ENCODE results near the gene ABCA7.
"Not testable (repeated sequence)": the region's sequence is repeated elsewhere in the genome, so short reads cannot be mapped to it uniquely, and the experiment has no call there.

The ABCA7 gene

DNA sequence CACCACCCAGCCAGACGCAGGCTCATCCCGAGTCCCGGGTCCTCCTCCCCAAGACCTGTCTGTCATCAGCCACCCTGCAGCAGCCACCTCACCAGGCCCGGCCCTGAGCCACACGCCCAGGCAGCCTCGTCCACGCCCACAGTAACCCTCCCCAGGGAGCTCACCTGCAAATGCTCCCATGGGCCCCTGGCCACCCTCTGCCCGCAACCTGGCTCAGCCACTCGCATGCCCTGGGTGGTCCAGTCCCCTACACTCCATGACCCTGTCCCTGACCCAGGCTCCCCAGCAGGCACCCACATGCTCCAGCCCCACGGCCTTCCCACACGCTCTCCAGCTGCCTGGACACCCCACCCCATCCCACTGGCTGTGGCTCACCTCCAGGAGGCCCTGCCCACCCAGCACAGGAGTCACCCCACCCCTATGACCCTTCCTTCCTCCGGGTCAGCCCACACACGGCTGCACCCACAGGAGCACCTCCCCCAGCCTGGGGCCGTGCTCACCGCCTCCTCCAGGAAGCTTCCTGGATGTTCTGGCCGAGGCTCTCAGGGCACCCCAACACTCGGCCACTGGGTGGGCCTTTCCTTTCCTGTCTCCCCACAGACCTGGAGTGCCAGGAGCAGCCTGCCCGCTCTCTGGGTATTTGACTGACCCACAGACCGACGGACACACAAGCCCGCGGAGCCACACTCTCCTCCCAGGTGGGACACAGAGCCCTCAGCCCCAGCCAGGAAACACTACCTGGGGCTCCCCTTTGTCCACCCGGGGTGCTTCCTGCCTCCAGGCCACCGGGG, 22.6 kb upstream of the ABCA7 start:
- DNase-seq (ENCODE audit: extremely low read depth in 1 of 2, low read depth in 1 of 2): no peak

GRCh38 chr19:1017906-1018305, 22.0 kb upstream of the ABCA7 start:
- DNase-seq (ENCODE audit: extremely low read depth in 1 of 2, low read depth in 1 of 2): no peak

GRCh38 chr19:1018393-1018792, 21.5 kb upstream of the ABCA7 start:
- no peak for DNase-seq (ENCODE audit: extremely low read depth in 1 of 2, low read depth in 1 of 2)

GRCh38 chr19:1018932-1019615, 20.8 kb upstream of the ABCA7 start:
- no peak for DNase-seq (ENCODE audit: extremely low read depth in 1 of 2, low read depth in 1 of 2)

GRCh38 chr19:1019616-1019961, 20.3 kb upstream of the ABCA7 start:
- no peak for DNase-seq (ENCODE audit: extremely low read depth in 1 of 2, low read depth in 1 of 2)

DNA sequence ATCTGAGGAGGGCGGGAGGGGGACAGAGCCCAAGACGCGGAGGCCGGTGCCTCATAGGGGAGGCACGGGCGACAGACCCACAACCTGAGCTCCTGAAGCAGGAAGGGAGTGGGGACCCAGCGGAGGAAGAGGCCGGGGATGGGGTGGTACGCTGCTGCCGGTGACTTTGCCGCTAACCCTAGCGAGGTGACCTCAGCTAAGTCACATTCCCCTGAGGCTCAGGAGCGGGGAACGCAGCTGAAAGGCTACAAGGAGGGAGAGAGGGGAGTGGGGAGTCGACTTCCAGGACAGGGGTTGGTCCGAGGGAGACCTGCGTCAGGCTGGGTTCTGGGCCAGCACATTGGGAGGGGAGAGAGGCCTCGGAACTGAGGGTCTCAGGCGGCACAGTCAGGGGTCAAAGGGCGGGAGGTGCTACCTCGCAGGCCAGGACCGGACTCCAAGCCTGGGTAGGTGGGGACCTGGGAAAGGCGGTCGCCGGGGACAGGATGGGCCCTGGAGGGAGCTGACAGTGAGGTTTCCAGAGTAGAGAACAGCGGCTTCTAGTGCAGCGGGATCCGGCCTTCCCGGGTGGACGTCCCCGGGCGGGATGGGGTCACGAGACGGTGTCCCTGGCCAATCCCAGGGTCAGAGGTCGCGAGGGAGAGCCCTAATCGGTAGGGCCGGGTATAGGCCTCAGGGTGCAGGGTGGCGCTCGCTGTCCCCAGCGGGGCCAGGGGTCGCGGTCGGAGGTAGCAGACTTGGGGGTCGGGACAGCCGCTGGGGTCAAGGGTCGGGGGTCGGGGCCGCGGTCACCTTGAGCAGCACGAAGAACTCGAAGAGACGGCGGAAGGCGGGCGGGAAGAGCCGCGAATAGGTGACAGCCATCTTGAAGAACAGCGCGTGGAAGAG, 19.7 kb upstream of the ABCA7 start:
- no peak for DNase-seq (ENCODE audit: extremely low read depth in 1 of 2, low read depth in 1 of 2)

- peak; percentile 94 to 95 for DNase-seq (ENCODE audit: extremely low read depth in 1 of 2, low read depth in 1 of 2)
These were observed 19.0 kb upstream of the ABCA7 start, which contains the start of gene TMEM259 for GRCh38 chr19:1020868-1021425. TSS of gene TMEM259 (minus strand) at chr19:1021123. CDS start at chr19:1020996, 127 bp downstream.

DNA sequence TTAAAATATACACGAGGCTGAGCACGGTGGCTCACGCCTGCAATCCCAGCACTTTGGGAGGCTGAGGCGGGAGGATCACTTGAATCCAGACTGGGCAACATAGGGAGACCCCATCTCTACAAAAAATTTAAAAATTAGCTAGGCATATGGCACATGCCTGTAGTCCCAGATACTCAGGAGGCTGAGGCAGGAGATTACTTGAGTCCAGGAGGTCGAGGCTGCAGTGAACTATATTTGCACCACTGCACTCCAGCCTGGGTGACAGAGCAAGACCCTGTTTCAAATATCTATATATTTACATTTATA, 16.1 kb upstream of the ABCA7 start:
- DNase-seq (ENCODE audit: extremely low read depth in 1 of 2, low read depth in 1 of 2): not testable (repeated sequence)

GRCh38 chr19:1025080-1025479, 14.8 kb upstream of the ABCA7 start:
- not testable (repeated sequence) for DNase-seq (ENCODE audit: extremely low read depth in 1 of 2, low read depth in 1 of 2)

DNA sequence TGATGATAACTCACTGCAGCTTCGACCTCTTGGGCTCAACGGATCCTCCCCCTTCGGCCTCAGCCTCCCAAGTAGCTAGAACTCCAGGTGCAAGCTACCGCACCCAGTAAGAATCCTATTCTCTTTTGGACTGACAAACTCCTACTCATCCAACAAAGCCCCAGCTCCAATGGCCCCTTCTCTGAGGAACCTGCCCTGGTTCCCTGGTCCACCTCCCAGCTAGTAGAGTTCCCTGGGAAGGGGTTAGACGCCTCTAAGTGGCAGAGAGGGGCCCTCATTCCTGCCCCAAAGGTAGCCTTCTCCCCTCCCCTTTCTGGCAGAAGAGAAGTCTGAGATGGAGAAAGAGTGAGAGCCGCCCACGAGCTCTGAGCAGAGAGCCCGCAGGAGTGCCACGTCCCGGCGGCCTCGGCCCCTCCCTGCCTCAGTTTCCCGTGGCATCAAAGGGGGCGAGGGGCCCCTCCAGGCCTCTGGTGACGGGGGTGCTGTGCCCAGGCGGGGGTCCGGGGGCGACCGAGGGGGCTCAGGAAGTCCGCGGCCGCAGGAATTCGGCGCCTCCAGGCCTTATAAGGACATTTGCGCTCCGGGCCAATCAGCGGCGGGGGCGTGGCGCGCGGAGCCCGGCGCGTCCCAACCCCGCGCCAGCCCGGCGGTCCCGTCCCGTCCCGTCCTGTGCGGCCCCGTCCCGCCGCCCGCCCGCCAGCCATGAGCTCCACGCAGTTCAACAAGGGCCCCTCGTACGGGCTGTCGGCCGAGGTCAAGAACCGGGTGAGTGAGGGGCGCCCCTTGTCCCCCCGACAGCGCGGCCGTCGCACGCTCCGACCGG, 13.7 kb upstream of the ABCA7 start, which contains the start of gene CNN2:
CNN2 (plus strand) TSS at position 649 of the 823 bp plus-strand sequence; CDS start at position 703, 54 bp downstream.
- peak in 1 of 2 donors; percentile 39 for DNase-seq (ENCODE audit: extremely low read depth in 1 of 2, low read depth in 1 of 2)

DNA sequence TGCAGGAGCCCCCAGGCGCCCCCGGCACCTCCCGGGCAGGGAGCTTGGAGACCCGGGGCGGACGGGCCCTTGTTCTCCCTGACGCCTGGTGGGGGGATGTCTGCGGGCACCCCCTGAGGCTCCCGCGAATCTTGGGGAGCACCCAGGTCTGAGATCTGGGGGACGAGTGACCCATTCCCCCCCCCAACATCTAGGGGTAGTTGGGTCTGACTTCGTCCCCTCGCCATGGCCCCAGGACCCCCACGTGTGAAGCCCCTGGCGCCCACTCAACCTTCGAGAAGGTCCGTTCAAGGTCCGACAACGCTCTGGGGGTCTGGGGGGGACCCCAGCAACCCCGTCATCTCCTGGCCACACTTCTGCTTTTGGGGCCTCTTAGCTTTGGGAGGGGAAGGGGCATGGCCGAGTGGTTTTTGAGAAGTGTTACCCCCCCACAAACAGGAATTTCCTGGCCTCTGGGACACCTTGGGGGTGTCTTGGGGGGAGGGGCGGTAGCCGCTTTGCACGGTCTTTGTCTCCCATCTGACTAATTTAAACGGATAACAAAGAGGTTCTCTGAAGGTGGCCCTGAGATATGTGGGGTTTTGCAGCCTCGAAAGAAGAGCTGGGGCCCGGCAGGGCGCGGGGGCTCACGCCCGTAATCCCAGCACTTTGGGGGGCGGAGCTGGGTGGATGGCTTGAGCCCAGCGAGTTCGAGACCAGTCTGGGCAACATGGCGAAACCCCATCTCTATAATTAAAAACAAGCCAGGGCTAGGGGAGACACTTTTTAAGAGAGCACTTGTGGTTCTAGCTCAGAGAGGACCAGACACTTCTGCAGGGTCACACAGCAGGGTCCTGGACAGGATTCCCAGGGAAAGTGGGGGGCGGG, 12.9 kb upstream of the ABCA7 start:
- DNase-seq (ENCODE audit: extremely low read depth in 1 of 2, low read depth in 1 of 2): no peak

DNA sequence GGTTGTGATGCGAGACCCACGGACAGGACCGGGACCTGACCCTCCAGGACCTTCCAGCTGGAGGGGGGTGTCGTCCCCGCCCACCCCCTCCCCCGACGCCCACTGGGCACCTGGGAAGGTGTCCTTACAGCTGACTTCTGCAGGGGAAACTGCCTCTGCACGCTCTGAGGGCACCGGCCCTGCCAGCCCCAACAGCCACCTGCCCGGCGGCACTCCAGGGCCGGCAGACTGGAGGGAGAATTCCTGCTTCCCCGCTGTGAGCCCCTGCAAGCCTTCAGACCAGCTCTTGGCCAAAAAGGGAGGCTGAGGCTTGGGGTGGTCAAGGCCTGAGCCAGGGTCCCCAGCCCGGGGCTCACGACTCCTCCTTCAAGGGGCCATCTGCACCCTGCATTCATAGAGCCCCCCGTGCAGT, 12.3 kb upstream of the ABCA7 start:
- DNase-seq (ENCODE audit: extremely low read depth in 1 of 2, low read depth in 1 of 2): no peak

GRCh38 chr19:1028062-1028926, 11.6 kb upstream of the ABCA7 start:
- DNase-seq (ENCODE audit: extremely low read depth in 1 of 2, low read depth in 1 of 2): no peak

- no peak for DNase-seq (ENCODE audit: extremely low read depth in 1 of 2, low read depth in 1 of 2)
These were observed 7.5 kb upstream of the ABCA7 start for GRCh38 chr19:1032264-1032867.

DNA sequence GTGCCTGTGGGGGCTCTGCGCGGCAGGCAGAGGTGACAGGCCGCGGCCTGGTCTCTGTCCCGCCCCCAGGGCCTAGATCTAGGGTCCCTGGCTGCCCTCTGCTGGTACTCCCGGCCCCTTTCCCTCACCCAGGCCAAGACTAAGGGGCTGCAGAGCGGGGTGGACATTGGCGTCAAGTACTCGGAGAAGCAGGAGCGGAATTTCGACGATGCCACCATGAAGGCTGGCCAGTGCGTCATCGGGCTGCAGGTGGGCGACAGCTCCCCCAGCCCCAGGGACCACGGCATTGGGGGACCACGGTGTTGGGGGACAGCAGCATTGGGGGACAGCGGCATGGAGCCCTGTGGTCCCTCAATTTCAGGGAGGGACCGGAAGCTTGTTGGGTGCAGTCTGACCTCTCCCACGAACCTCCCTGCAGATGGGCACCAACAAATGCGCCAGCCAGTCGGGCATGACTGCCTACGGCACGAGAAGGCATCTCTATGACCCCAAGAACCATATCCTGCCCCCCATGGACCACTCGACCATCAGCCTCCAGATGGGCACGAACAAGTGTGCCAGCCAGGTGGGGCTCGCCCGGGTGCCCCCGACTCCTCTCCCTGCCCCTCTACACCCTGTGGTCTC, 3.8 kb upstream of the ABCA7 start:
- DNase-seq (ENCODE audit: extremely low read depth in 1 of 2, low read depth in 1 of 2): no peak

- DNase-seq (ENCODE audit: extremely low read depth in 1 of 2, low read depth in 1 of 2): no peak
These were observed 2.3 kb upstream of the ABCA7 start for GRCh38 chr19:1037621-1038064.

DNA sequence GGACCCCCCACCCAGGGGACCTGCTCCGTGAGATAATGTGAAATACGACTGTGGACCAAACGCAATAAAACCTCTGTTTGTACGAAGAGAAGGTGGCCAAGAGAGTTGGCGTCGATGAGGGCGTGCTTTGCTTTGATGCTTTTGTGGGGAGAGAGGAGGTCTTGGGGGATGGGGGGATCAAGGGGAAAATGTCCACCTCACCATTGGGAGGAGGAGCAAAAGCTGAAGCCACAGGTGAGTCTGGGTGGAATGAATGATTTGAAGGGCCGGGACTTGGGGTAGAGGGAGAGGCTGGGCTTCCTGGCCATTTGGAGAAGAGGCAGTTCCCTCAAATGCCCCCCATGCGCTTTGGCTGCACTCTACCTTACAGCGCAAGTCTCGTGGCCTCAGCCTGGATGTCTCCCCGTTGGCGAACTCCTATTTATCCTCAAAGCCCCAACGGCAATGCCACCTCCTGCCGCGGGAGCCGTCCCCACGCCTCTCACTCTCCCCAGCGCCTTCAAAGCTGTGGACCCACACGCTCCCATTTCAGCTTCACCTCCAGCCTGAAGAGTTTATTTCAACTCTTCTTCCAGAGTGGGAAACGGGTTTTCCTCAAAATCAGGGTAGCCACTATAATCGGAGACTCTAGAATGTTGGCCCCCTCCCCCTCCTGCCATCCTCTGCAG, 795 bp upstream of the ABCA7 start:
- no peak for DNase-seq (ENCODE audit: extremely low read depth in 1 of 2, low read depth in 1 of 2)

Measured in stimulated activated CD8-positive, alpha-beta memory T cell treated with anti-CD3 and anti-CD28 coated beads, Interleukin-7, amount 100 ng/mL, for 48 hours (primary cell).